Motor neuron (in vitro differentiated cells): ENCODE measurements around the gene AHNAK2. TPM values are rescaled to one million over a fixed set of nuclear protein-coding genes. Genes with fewer than 3 reads are reported as not detected.

ENCODE experiments used
- ATAC-seq, 8 experiments: fragments of 200-7000 bp; cut with Tn5 transposase; replicated peaks in 6 of 8; 2 replicates each; pipeline ENCODE4 v1.8.0; 2021; ENCODE audit warnings: mild to moderate bottlenecking in 8 of 8, moderate library complexity in 8 of 8
- H3K27ac ChIP-seq, 2 donors: fragments of 250-450 bp; sonication (Bioruptor Pico); 2 replicates each; pipeline ENCODE4 v1.9.0; 2021; ENCODE audit warnings: antibody characterized with exemption in 2 of 2, mild to moderate bottlenecking in 2 of 2, moderate library complexity in 1 of 2
- H3K4me1 ChIP-seq, 2 donors: fragments of 250-450 bp; sonication (Bioruptor Pico); replicated peaks in 1 of 2; 2 replicates each; pipeline ENCODE4 v1.6.1; 2021; ENCODE audit warnings: antibody characterized with exemption in 2 of 2, mild to moderate bottlenecking in 2 of 2, moderate library complexity in 1 of 2
- H3K4me3 ChIP-seq, 5 donors: fragments of 250-450 bp; sonication (Bioruptor Pico); 2 replicates each; pipeline ENCODE4 v1.9.0; 2021; ENCODE audit warnings: antibody characterized with exemption in 5 of 5, mild to moderate bottlenecking in 5 of 5, moderate library complexity in 4 of 5
- WGBS, 10 experiments: fragments of 450-650 bp; shearing (Covaris generic); methylation state at CpG; one replicate each; pipeline ENCODE4 v1.0.0; 2022; 5-methylcytosine and 5-hydroxymethylcytosine counted together
- in situ Hi-C, 9 experiments: fragments of 400-800 bp; cut with MboI; loops; one replicate each; pipeline ENCODE4 v1.15.0; 2021; ENCODE audit warnings: low sequenced_read_pairs in 9 of 9, low pct_unique_long_range_greater_than_20kb in 2 of 9; ENCODE audit not compliant: unreplicated experiment in 9 of 9
- total RNA-seq, 8 experiments: library from RNA; unstranded; fragments of 300-600 nt; gene quantifications; 2 replicates each; pipeline versions ENCODE4 v1.2.3 to v1.2.4, GENCODE V29; 2022

The AHNAK2 gene
- total RNA-seq, 8 experiments from 2014 or later = 1.1 to 34.2 (median 1.5) TPM

- WGBS, 10 experiments = 0 to 13% (median 5%) methylated on average over 1 to 20 of the region's 75 CpGs; no CpG with 5 or more reads in 2 of the 10 experiments
- H3K27ac ChIP-seq = peak overlapping the region; percentile 41 to 85
- in situ Hi-C loops = no loop called here
- H3K4me3 ChIP-seq = peak overlapping the region; percentile 51 to 78 (median 67)
- H3K4me1 ChIP-seq = peaks cover 17 to 18% of the 10 kb centered on the region in 2 donors
- peak in 7 of 8 experiments; percentile 4 to 36 (median 29) for ATAC-seq
Observed at GRCh38 chr14:105019861-105020814, 42.0 kb upstream of the AHNAK2 start.

- no peak overlapping the region for H3K4me3 ChIP-seq
- 60 to 100% (median 94%) methylated on average over 1 to 2 of the region's 4 CpGs; no CpG with 5 or more reads in 3 of the 10 experiments for WGBS, 10 experiments
- peaks cover 17 to 20% of the 10 kb centered on the region in 2 donors for H3K4me1 ChIP-seq
- ATAC-seq = no peak
- in situ Hi-C loops = no loop called here
- no peak overlapping the region for H3K27ac ChIP-seq
Observed at GRCh38 chr14:105018414-105018813, 40.2 kb upstream of the AHNAK2 start.

GRCh38 chr14:105015905-105016304 is 37.7 kb upstream of the AHNAK2 start:
- Histone ChIP-seq H3K4me1 (peaks cover 12 to 19% of the 10 kb centered on the region in 2 donors), H3K4me3 (no peak overlapping the region), H3K27ac (no peak overlapping the region)
- ATAC-seq = no peak
- WGBS, 10 experiments = 50 to 100% (median 71%) methylated on average over 1 to 4 of the region's 6 CpGs; no CpG with 5 or more reads in 1 of the 10 experiments
- in situ Hi-C loops = no loop called here

- no peak for ATAC-seq
- Histone ChIP-seq H3K27ac (no peak overlapping the region), H3K4me1 (peaks cover 12 to 19% of the 10 kb centered on the region in 2 donors), H3K4me3 (no peak overlapping the region)
- 68 to 91% (median 76%) methylated on average over 3 to 7 of the region's 9 CpGs; no CpG with 5 or more reads in 3 of the 10 experiments for WGBS, 10 experiments
- in situ Hi-C loops = no loop called here
Observed at GRCh38 chr14:105015242-105015641, 37.1 kb upstream of the AHNAK2 start.

- WGBS, 10 experiments = 53 to 82% (median 67%) methylated on average over 1 to 4 of the region's 4 CpGs; no CpG with 5 or more reads in 4 of the 10 experiments
- peaks cover 11 to 15% of the 10 kb centered on the region in 2 donors for H3K4me1 ChIP-seq
- H3K27ac ChIP-seq = no peak overlapping the region
- H3K4me3 ChIP-seq = no peak overlapping the region
- ATAC-seq = no peak
- in situ Hi-C loops = no loop called here
Observed at GRCh38 chr14:105014631-105015030, 36.5 kb upstream of the AHNAK2 start.

- WGBS, 10 experiments = 69 to 86% (median 82%) methylated on average over 1 to 7 of the region's 9 CpGs; no CpG with 5 or more reads in 6 of the 10 experiments
- Histone ChIP-seq H3K4me3 (no peak overlapping the region), H3K27ac (no peak overlapping the region), H3K4me1 (peaks cover 5 to 9% of the 10 kb centered on the region in 2 donors)
- no peak for ATAC-seq
- in situ Hi-C loops = no loop called here
Observed at GRCh38 chr14:105014032-105014431, 35.9 kb upstream of the AHNAK2 start.

- in situ Hi-C loops = no loop called here
- ATAC-seq = peak; percentile 36 to 85 (median 49)
- Histone ChIP-seq H3K4me1 (peaks cover 0 to 7% of the 10 kb centered on the region in 2 donors), H3K27ac (no peak overlapping the region), H3K4me3 (no peak overlapping the region)
- 0 to 83% (median 67%) methylated on average over 1 to 7 of the region's 8 CpGs; no CpG with 5 or more reads in 1 of the 10 experiments for WGBS, 10 experiments
Observed at GRCh38 chr14:105013150-105013785, 35.1 kb upstream of the AHNAK2 start.

- Histone ChIP-seq H3K4me1 (peaks cover 0 to 7% of the 10 kb centered on the region in 2 donors), H3K27ac (no peak overlapping the region), H3K4me3 (no peak overlapping the region)
- 40 to 100% (median 87%) methylated on average over 1 to 10 of the region's 23 CpGs; no CpG with 5 or more reads in 5 of the 10 experiments for WGBS, 10 experiments
- ATAC-seq = no peak
- in situ Hi-C loops = no loop called here
Observed at GRCh38 chr14:105012171-105012985, 34.2 kb upstream of the AHNAK2 start.

GRCh38 chr14:105011312-105011990 is 33.3 kb upstream of the AHNAK2 start:
- peaks cover 0 to 7% of the 10 kb centered on the region in 2 donors for H3K4me1 ChIP-seq
- H3K4me3 ChIP-seq = no peak overlapping the region
- 89 to 100% (median 94%) methylated on average over 1 to 15 of the region's 29 CpGs; no CpG with 5 or more reads in 3 of the 10 experiments for WGBS, 10 experiments
- ATAC-seq = no peak
- H3K27ac ChIP-seq = no peak overlapping the region
- in situ Hi-C loops = no loop called here

GRCh38 chr14:105010891-105011291 is 32.7 kb upstream of the AHNAK2 start:
- Histone ChIP-seq H3K27ac (no peak overlapping the region), H3K4me1 (peaks cover 0 to 7% of the 10 kb centered on the region in 2 donors), H3K4me3 (no peak overlapping the region)
- ATAC-seq = no peak
- in situ Hi-C loops = no loop called here
- 65 to 100% (median 88%) methylated on average over 1 to 12 of the region's 17 CpGs; no CpG with 5 or more reads in 1 of the 10 experiments for WGBS, 10 experiments

GRCh38 chr14:105010106-105010505 is 31.9 kb upstream of the AHNAK2 start:
- WGBS, 10 experiments = 80 to 100% (median 90%) methylated on average over 1 to 4 of the region's 4 CpGs; no CpG with 5 or more reads in 6 of the 10 experiments
- no peak overlapping the region for H3K27ac ChIP-seq
- no peak overlapping the region for H3K4me3 ChIP-seq
- ATAC-seq = no peak
- in situ Hi-C loops = no loop called here
- H3K4me1 ChIP-seq = peaks cover 0 to 7% of the 10 kb centered on the region in 2 donors
